Liver (tissue), 9 donors: Measurements from ENCODE around the gene SLC39A10. TPM values are rescaled to one million over a fixed set of nuclear protein-coding genes. Genes with fewer than 3 reads are reported as not detected.

Source experiments
- DNase-seq: peaks from one replicate; pipeline ENCODE4 v3.0.0-alpha.2; 2017; ENCODE audit warnings: low spot score
- H3K27ac ChIP-seq, 2 donors: one replicate each; pipeline ENCODE4 v1.7.0; 2013; ENCODE audit warnings: inconsistent platforms in 2 of 2, low read length in 2 of 2, control low read depth in 1 of 2, low read depth in 1 of 2, mild to moderate bottlenecking in 1 of 2
- H3K27me3 ChIP-seq, 4 donors: one replicate each; pipeline versions ENCODE4 v1.6.1 to v1.7.0; 2013; ENCODE audit warnings: low read length in 3 of 4, inconsistent platforms in 1 of 4, mild to moderate bottlenecking in 1 of 4, moderate library complexity in 1 of 4; ENCODE audit not compliant: control insufficient read depth in 4 of 4, insufficient read depth in 4 of 4
- H3K36me3 ChIP-seq, 4 donors: one replicate each; pipeline versions ENCODE4 v1.6.1 to v1.7.0; 2013; ENCODE audit warnings: low read length in 3 of 4, mild to moderate bottlenecking in 3 of 4, low read depth in 1 of 4, moderate library complexity in 1 of 4; ENCODE audit not compliant: control insufficient read depth in 4 of 4, insufficient read depth in 3 of 4
- H3K4me1 ChIP-seq, 4 donors: one replicate each; pipeline versions ENCODE4 v1.6.1 to v1.7.0; 2013; ENCODE audit warnings: low read length in 3 of 4, mild to moderate bottlenecking in 3 of 4, moderate library complexity in 1 of 4; ENCODE audit not compliant: control insufficient read depth in 4 of 4, insufficient read depth in 4 of 4
- H3K4me3 ChIP-seq, 3 donors: one replicate each; pipeline versions ENCODE4 v1.6.1 to v1.7.0; 2013; ENCODE audit warnings: low read length in 3 of 3, control low read depth in 1 of 3, low read depth in 1 of 3, mild to moderate bottlenecking in 1 of 3
- H3K9ac ChIP-seq, 2 donors: one replicate each; pipeline ENCODE4 v1.7.0; 2013; ENCODE audit warnings: low read length in 2 of 2, mild to moderate bottlenecking in 2 of 2, moderate library complexity in 2 of 2, control low read depth in 1 of 2, low read depth in 1 of 2
- H3K9me3 ChIP-seq, 4 donors: one replicate each; pipeline versions ENCODE4 v1.6.1 to v1.7.0; 2013; ENCODE audit warnings: low read length in 3 of 4; ENCODE audit not compliant: control insufficient read depth in 4 of 4
- CTCF ChIP-seq: fragments of 150-350 bp; IDR thresholded peaks from 2 replicates; pipeline ENCODE4 v1.5.1; 2017; ENCODE audit warnings: improper control_type of control experiment, low read depth, low read length; ENCODE audit not compliant: missing input control
- EGR1 ChIP-seq, 2 donors: IDR thresholded peaks; 2 replicates each; pipeline ENCODE4 v1.6.1; 2016 to 2018; ENCODE audit warnings: antibody characterized with exemption in 2 of 2, low read depth in 2 of 2
- FOXA1 ChIP-seq: IDR thresholded peaks from 2 replicates; pipeline ENCODE4 v1.6.1; 2016; ENCODE audit warnings: antibody characterized with exemption
- FOXA2 ChIP-seq: IDR thresholded peaks from 2 replicates; pipeline ENCODE4 v1.6.1; 2016; ENCODE audit warnings: antibody characterized with exemption
- HNF4A ChIP-seq, 2 donors: conservative IDR thresholded peaks; 2 replicates each; pipeline ENCODE4 v1.6.1; 2016; ENCODE audit warnings: antibody characterized with exemption in 2 of 2, mild to moderate bottlenecking in 2 of 2
- HNF4G ChIP-seq: IDR thresholded peaks from 2 replicates; pipeline ENCODE4 v1.6.1; 2016; ENCODE audit warnings: antibody characterized with exemption
- JUND ChIP-seq, 2 donors: IDR thresholded peaks; 2 replicates each; pipeline ENCODE4 v1.6.1; 2016; ENCODE audit warnings: antibody characterized with exemption in 2 of 2
- SP1 ChIP-seq: IDR thresholded peaks from 2 replicates; pipeline ENCODE4 v1.6.1; 2018; ENCODE audit warnings: antibody characterized with exemption, mild to moderate bottlenecking
- TAF1 ChIP-seq: conservative IDR thresholded peaks from 2 replicates; pipeline ENCODE4 v1.6.1; 2016; ENCODE audit warnings: antibody characterized with exemption, mild to moderate bottlenecking
- WGBS: extraction: QIAGEN DNeasy Blood & Tissue Kit; methylation state at CpG from one replicate; pipeline ENCODE4 v1.1.7; 2013; 5-methylcytosine and 5-hydroxymethylcytosine counted together
- polyA plus RNA-seq, 2 donors: library from polyadenylated mRNA; stranded (reverse) in 1 of 2; unstranded in 1 of 2; fragments of 200-250 nt in 1 of 2; fragments of >200 nt in 1 of 2; fragmentation: Nextera tagmentation in 1 of 2; extraction: Ambion mirVana in 1 of 2; gene quantifications; one replicate each; pipeline versions ENCODE4 v1.2.1 to v1.2.3, GENCODE V29; 2013 to 2015
- total RNA-seq, 2 donors: library from RNA; depleted of rRNA; stranded (reverse); fragments of >200 nt; gene quantifications; one replicate each; pipeline ENCODE4 v1.2.3, GENCODE V29; 2014
- TF ChIP-seq, protein P1 (sequence below): IDR thresholded peaks from 2 replicates; pipeline ENCODE4 v1.6.1; 2016; ENCODE audit warnings: antibody characterized with exemption, mild to moderate bottlenecking
- donor health status: healthy.
- donor health status: healthy.
- donor health status: healthy.
- donor health status: healthy.
- donor health status: healthy.

The SLC39A10 gene
- total and polyA plus RNA-seq, 4 donors: 0.98 to 7.5 (median 3.4) TPM

DNA sequence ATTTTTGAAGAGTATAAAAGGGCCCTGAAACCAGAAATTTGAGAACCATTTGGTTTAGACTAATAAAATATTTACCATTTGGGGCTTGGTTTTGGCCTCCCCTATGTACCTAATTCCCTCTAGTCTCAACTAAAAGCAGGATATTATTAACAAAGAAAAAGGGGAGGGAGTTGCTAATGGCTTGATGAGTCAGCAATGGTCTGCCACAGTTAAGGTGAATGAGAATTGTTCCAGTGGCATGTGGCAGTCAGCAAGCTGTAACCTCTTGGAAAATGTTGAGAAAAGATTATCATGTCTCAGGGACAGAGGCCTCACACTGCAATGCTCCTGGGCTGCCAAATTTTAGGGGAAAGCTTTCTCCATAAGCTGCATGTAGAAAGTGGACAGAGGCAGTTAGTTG, 20.1 kb upstream of the SLC39A10 start:
- no peak overlapping the region for H3K4me3 ChIP-seq
- H3K4me1 ChIP-seq: no peaks in the 10 kb centered on the region
- TF ChIP-seq EGR1 (IDR thresholded peaks at IDR 0.05; ENCODE audit: low read depth in 2 of 2) (no peak), HNF4G (no peak), CTCF (no peak)
- TF ChIP-seq, protein P1, sequence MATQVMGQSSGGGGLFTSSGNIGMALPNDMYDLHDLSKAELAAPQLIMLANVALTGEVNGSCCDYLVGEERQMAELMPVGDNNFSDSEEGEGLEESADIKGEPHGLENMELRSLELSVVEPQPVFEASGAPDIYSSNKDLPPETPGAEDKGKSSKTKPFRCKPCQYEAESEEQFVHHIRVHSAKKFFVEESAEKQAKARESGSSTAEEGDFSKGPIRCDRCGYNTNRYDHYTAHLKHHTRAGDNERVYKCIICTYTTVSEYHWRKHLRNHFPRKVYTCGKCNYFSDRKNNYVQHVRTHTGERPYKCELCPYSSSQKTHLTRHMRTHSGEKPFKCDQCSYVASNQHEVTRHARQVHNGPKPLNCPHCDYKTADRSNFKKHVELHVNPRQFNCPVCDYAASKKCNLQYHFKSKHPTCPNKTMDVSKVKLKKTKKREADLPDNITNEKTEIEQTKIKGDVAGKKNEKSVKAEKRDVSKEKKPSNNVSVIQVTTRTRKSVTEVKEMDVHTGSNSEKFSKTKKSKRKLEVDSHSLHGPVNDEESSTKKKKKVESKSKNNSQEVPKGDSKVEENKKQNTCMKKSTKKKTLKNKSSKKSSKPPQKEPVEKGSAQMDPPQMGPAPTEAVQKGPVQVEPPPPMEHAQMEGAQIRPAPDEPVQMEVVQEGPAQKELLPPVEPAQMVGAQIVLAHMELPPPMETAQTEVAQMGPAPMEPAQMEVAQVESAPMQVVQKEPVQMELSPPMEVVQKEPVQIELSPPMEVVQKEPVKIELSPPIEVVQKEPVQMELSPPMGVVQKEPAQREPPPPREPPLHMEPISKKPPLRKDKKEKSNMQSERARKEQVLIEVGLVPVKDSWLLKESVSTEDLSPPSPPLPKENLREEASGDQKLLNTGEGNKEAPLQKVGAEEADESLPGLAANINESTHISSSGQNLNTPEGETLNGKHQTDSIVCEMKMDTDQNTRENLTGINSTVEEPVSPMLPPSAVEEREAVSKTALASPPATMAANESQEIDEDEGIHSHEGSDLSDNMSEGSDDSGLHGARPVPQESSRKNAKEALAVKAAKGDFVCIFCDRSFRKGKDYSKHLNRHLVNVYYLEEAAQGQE: no peak
- H3K36me3 ChIP-seq: no peaks in the 10 kb centered on the region
- H3K9me3 ChIP-seq: no peaks in the 10 kb centered on the region
- no peak overlapping the region for H3K9ac ChIP-seq
- no peaks in the 10 kb centered on the region for H3K27me3 ChIP-seq
- H3K27ac ChIP-seq: no peak overlapping the region
- DNase-seq: no peak

DNA sequence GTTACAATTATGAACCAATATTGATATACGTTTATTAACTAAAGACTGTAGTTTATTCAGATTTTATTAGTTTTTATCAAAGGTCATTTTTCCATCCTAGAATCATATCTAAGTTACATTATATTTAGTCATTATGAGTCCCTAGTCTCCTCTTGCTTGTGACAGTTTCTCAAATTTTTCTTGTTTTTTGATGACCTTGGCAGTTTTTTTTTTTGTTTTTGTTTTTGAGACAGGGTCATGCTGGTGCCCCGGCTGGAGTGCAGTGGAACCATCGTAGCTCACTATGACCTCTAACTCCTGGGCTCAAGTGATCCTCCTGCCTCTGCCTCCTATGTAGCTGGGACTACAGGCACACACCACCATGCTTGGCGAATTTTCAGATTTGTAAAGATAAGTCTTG, 18.3 kb upstream of the SLC39A10 start:
- H3K9ac ChIP-seq: no peak overlapping the region
- H3K27ac ChIP-seq: no peak overlapping the region
- WGBS: 91% methylated on average over 4 of the region's 4 CpGs
- no peak for DNase-seq
- no peak overlapping the region for H3K4me3 ChIP-seq
- no peaks in the 10 kb centered on the region for H3K36me3 ChIP-seq
- no peaks in the 10 kb centered on the region for H3K9me3 ChIP-seq
- H3K4me1 ChIP-seq: peaks cover 0 to 6% (median 4%) of the 10 kb centered on the region in 4 donors
- TF ChIP-seq HNF4A (conservative IDR thresholded peaks at IDR 0.05) (no peak), HNF4G (no peak), TAF1 (no peak), SP1 (no peak), FOXA1 (no peak), JUND (IDR thresholded peaks at IDR 0.05) (no peak), FOXA2 (no peak)
- TF ChIP-seq, protein P1: no peak
- no peaks in the 10 kb centered on the region for H3K27me3 ChIP-seq
